H1 (cell line): ENCODE data around the gene RPP14.

Experiments
- CHD2 ChIP-seq: IDR thresholded peaks from 2 replicates; pipeline ENCODE4 v1.6.1; 2012; ENCODE audit warnings: low read length, improper control_type of control experiment
- EZH2 ChIP-seq: fragments of 200-600 bp; sonication (generic); IDR thresholded peaks from 2 replicates; pipeline ENCODE4 v1.7.1; 2012; ENCODE audit warnings: low read depth, mild to moderate bottlenecking, moderate library complexity, low read length, inconsistent platforms; ENCODE audit not compliant: severe bottlenecking
- FOSL1 ChIP-seq: IDR thresholded peaks from 2 replicates; pipeline ENCODE4 v1.6.1; 2011; ENCODE audit warnings: mild to moderate bottlenecking, low read depth, low read length, moderate library complexity; ENCODE audit not compliant: insufficient read depth
- HDAC2 ChIP-seq, 2 experiments: fragments of 300-600 bp in 1 of 2; sonication (generic) in 1 of 2; IDR thresholded peaks; 2 replicates each; pipeline ENCODE4 v1.6.1; 2011 to 2012; ENCODE audit warnings: low read depth in 2 of 2, low read length in 2 of 2, mild to moderate bottlenecking in 2 of 2, moderate library complexity in 2 of 2, borderline replicate concordance in 1 of 2, inconsistent platforms in 1 of 2
- JUN ChIP-seq: IDR thresholded peaks from 2 replicates; pipeline ENCODE4 v1.6.1; 2011; ENCODE audit warnings: low read depth, mild to moderate bottlenecking, improper control_type of control experiment, low read length
- PHF8 ChIP-seq: fragments of 200-600 bp; sonication (generic); conservative IDR thresholded peaks from 2 replicates; pipeline ENCODE4 v1.7.1; 2012; ENCODE audit warnings: low read depth, mild to moderate bottlenecking, inconsistent platforms, low read length, moderate library complexity
- SIN3A ChIP-seq, 2 experiments: IDR thresholded peaks in 1 of 2; conservative IDR thresholded peaks in 1 of 2; 2 replicates each; pipeline ENCODE4 v1.6.1; 2011 to 2012; ENCODE audit warnings: low read length in 2 of 2, improper control_type of control experiment in 1 of 2, low read depth in 1 of 2, mild to moderate bottlenecking in 1 of 2
- TF ChIP-seq, protein P1 (sequence below), 3 experiments: IDR thresholded peaks; 1 replicate in 2 of 3; 2 replicates in 1 of 3; pipeline versions ENCODE4 v1.5.1 to v1.6.1; 2011; ENCODE audit warnings: low read length in 3 of 3, mild to moderate bottlenecking in 3 of 3, inconsistent platforms in 2 of 3, low read depth in 1 of 3, moderate library complexity in 1 of 3; ENCODE audit not compliant: insufficient read depth in 1 of 3; ENCODE audit errors: control extremely low read depth in 1 of 3
- TF ChIP-seq, protein P2 (sequence below): IDR thresholded peaks from 2 replicates; pipeline ENCODE4 v1.6.1; 2011; ENCODE audit warnings: low read length, improper control_type of control experiment

DNA sequence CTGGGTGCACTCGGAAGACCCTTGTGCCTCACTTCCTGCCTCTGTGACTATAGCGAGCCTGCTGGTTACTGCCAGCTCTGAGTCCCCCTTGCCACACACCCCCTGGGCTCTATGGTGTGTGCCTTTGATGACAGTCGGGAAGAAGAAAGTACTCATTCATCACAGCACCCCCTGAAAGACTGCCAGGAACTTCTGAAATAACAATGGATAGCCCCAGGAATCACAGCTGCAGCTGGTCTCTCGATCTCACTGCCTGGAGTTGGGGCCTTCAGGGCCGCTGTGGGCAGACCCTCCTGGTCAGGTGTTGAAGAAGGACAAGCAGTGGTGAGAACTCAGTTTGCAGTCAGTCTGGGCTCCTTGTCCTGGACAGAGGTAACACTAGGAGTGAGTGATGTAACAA lies 9.8 kb upstream of the RPP14 start:
- TF ChIP-seq FOSL1 (no peak), JUN (no peak), HDAC2 (IDR thresholded peaks at IDR 0.05; ENCODE audit: borderline replicate concordance in 1 of 2, low read depth in 2 of 2, low read length in 2 of 2) (no peak), SIN3A (conservative IDR thresholded peaks at IDR 0.05 in 1 of 2, IDR thresholded peaks at IDR 0.05 in 1 of 2; ENCODE audit: low read depth in 1 of 2, low read length in 2 of 2) (no peak), PHF8 (no peak), CHD2 (no peak), EZH2 (no peak)
- TF ChIP-seq, protein P1, sequence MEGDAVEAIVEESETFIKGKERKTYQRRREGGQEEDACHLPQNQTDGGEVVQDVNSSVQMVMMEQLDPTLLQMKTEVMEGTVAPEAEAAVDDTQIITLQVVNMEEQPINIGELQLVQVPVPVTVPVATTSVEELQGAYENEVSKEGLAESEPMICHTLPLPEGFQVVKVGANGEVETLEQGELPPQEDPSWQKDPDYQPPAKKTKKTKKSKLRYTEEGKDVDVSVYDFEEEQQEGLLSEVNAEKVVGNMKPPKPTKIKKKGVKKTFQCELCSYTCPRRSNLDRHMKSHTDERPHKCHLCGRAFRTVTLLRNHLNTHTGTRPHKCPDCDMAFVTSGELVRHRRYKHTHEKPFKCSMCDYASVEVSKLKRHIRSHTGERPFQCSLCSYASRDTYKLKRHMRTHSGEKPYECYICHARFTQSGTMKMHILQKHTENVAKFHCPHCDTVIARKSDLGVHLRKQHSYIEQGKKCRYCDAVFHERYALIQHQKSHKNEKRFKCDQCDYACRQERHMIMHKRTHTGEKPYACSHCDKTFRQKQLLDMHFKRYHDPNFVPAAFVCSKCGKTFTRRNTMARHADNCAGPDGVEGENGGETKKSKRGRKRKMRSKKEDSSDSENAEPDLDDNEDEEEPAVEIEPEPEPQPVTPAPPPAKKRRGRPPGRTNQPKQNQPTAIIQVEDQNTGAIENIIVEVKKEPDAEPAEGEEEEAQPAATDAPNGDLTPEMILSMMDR (IDR thresholded peaks at IDR 0.05; ENCODE audit: control extremely low read depth in 1 of 3, insufficient read depth in 1 of 3, low read depth in 1 of 3, low read length in 3 of 3) = no peak
- TF ChIP-seq, protein P2, sequence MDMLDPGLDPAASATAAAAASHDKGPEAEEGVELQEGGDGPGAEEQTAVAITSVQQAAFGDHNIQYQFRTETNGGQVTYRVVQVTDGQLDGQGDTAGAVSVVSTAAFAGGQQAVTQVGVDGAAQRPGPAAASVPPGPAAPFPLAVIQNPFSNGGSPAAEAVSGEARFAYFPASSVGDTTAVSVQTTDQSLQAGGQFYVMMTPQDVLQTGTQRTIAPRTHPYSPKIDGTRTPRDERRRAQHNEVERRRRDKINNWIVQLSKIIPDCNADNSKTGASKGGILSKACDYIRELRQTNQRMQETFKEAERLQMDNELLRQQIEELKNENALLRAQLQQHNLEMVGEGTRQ = no peak
